K562 (cell line): Measurements from ENCODE around the gene HCN3. TPM values are rescaled to one million over a fixed set of nuclear protein-coding genes. Genes with fewer than 3 reads are reported as not detected.

Experiments
- ATAC-seq: fragments of 200-7000 bp; cut with Tn5 transposase; 3 replicates; pipeline ENCODE4 v1.9.1; 2020; ENCODE audit warnings: moderate library complexity
- BruUV-seq: library from RNA; stranded (reverse); fragments of 400-500 nt; replicated peaks from 2 replicates; lab custom pipeline; 2021; lab: Mats Ljungman, UMichigan
- CTCF ChIA-PET: fragments of 300-600 bp; formaldehyde crosslinking; extraction: SDS; loops from one replicate; lab custom pipeline; 2021; ENCODE audit warnings: low intra/inter-chr PET ratio; lab: Yijun Ruan, JAX
- POLR2A ChIA-PET: fragments of 300-600, 350-650 bp; sonication (Branson Sonifier 250); formaldehyde crosslinking; extraction: SDS; loops from one replicate; lab custom pipeline; 2021; ENCODE audit warnings: antibody characterized with exemption, inconsistent platforms; lab: Yijun Ruan, JAX
- DNase-seq, 4 experiments: peaks; one replicate each; pipeline versions ENCODE4 v3.0.0 to v3.0.0-alpha.2; 2011 to 2018; ENCODE audit warnings: low spot score in 3 of 4, mixed read lengths in 3 of 4; ENCODE audit errors: extremely low read depth in 1 of 4
- FAIRE-seq: peaks from 2 replicates; lab custom pipeline; 2011; peaks lifted over from hg19 to GRCh38; lab: Jason Lieb, UNC
- H2AFZ ChIP-seq: 2 replicates; pipeline ENCODE4 v1.6.0; 2011; ENCODE audit warnings: low read depth, low read length, control low read depth, inconsistent platforms
- H3K27ac ChIP-seq: fragments of 200-600 bp; 3 replicates; pipeline ENCODE4 v1.8.0; 2011; ENCODE audit warnings: low read depth, mild to moderate bottlenecking, control low read depth, inconsistent platforms, low read length, moderate library complexity, mixed read lengths; ENCODE audit errors: extremely low read depth
- H3K27me3 ChIP-seq, 2 experiments: fragments of 300-600 bp in 1 of 2; 2 replicates in 1 of 2; 3 replicates in 1 of 2; pipeline versions ENCODE4 v1.6.0 to v1.8.0; 2011; ENCODE audit warnings: inconsistent platforms in 2 of 2, low read length in 2 of 2, mild to moderate bottlenecking in 1 of 2, mixed read lengths in 1 of 2, moderate library complexity in 1 of 2; ENCODE audit not compliant: control insufficient read depth in 2 of 2, insufficient read depth in 2 of 2
- H3K36me3 ChIP-seq: fragments of 300-600 bp; 3 replicates; pipeline ENCODE4 v1.8.0; 2011; ENCODE audit warnings: mild to moderate bottlenecking, low read length, inconsistent platforms; ENCODE audit not compliant: control insufficient read depth, insufficient read depth
- H3K4me1 ChIP-seq, 2 experiments: fragments of 200-600 bp in 1 of 2; replicated peaks in 1 of 2; 2 replicates in 1 of 2; 3 replicates in 1 of 2; pipeline versions ENCODE4 v1.5.1 to v1.8.0; 2011; ENCODE audit warnings: inconsistent platforms in 2 of 2, low read length in 2 of 2, mild to moderate bottlenecking in 1 of 2, mixed read lengths in 1 of 2, moderate library complexity in 1 of 2; ENCODE audit not compliant: control insufficient read depth in 2 of 2, insufficient read depth in 2 of 2
- H3K4me2 ChIP-seq: 2 replicates; pipeline ENCODE4 v1.6.1; 2011; ENCODE audit warnings: low read length, control low read depth, inconsistent platforms, mixed read lengths; ENCODE audit not compliant: insufficient read depth
- H3K4me3 ChIP-seq: fragments of 200-600 bp; sonication (generic), shearing (Covaris generic); 2 replicates; pipeline ENCODE4 v1.5.1; 2016; ENCODE audit warnings: control low read depth, inconsistent platforms
- H3K79me2 ChIP-seq: fragments of 200-600 bp; 3 replicates; pipeline ENCODE4 v1.8.0; 2011; ENCODE audit warnings: low read length, inconsistent platforms; ENCODE audit not compliant: control insufficient read depth, insufficient read depth
- H3K9ac ChIP-seq, 2 experiments: 2 replicates each; pipeline versions ENCODE4 v1.6.0 to v1.6.1; 2011; ENCODE audit warnings: low read depth in 2 of 2, low read length in 2 of 2, control low read depth in 1 of 2, inconsistent platforms in 1 of 2, mild to moderate bottlenecking in 1 of 2, mixed read lengths in 1 of 2; ENCODE audit not compliant: insufficient read depth in 1 of 2
- H3K9me1 ChIP-seq: one replicate; pipeline ENCODE4 v1.6.0; 2011; ENCODE audit warnings: inconsistent platforms, mild to moderate bottlenecking, low read length, moderate library complexity; ENCODE audit not compliant: control insufficient read depth, insufficient read depth
- H3K9me3 ChIP-seq: replicated peaks from 2 replicates; pipeline ENCODE4 v1.5.1; 2011; ENCODE audit warnings: low read depth, low read length, inconsistent platforms; ENCODE audit not compliant: control insufficient read depth, insufficient read depth
- H4K20me1 ChIP-seq: replicated peaks from 2 replicates; pipeline ENCODE4 v1.6.1; 2011; ENCODE audit warnings: low read length, inconsistent platforms, mixed read lengths; ENCODE audit not compliant: control insufficient read depth, insufficient read depth
- CBFA2T3 ChIP-seq: fragments of 450-650 bp; IDR thresholded peaks from 2 replicates; pipeline ENCODE4 v1.6.1; 2017
- HDAC6 ChIP-seq: IDR thresholded peaks from 2 replicates; pipeline ENCODE4 v1.6.1; 2012; ENCODE audit warnings: low read depth, mild to moderate bottlenecking, control low read depth, inconsistent platforms, low read length, moderate library complexity
- KLF6 ChIP-seq: fragments of 250-450 bp; sonication (Bioruptor Pico); IDR thresholded peaks from 2 replicates; pipeline ENCODE4 v1.4.0; 2020; ENCODE audit warnings: mild to moderate bottlenecking, moderate library complexity, borderline replicate concordance
- POLR2AphosphoS5 ChIP-seq: IDR thresholded peaks from 2 replicates; pipeline ENCODE4 v1.6.1; 2011; ENCODE audit warnings: mild to moderate bottlenecking, low read depth, low read length, moderate library complexity; ENCODE audit not compliant: control insufficient read depth, insufficient read depth
- RNF2 ChIP-seq: sonication (generic); IDR thresholded peaks from 2 replicates; pipeline ENCODE4 v1.6.1; 2016
- SMC3 ChIP-seq: conservative IDR thresholded peaks from 2 replicates; pipeline ENCODE4 v1.6.1; 2011; ENCODE audit warnings: low read depth, low read length, improper control_type of control experiment; ENCODE audit not compliant: insufficient read depth
- SOX6 ChIP-seq: fragments of 450-650 bp; IDR thresholded peaks from 2 replicates; pipeline ENCODE4 v1.6.1; 2014; ENCODE audit warnings: mild to moderate bottlenecking
- USF1 ChIP-seq: sonication (generic); formaldehyde crosslinking; IDR thresholded peaks from 2 replicates; pipeline ENCODE4 v1.9.0; 2022; ENCODE audit warnings: mild to moderate bottlenecking, missing genetic modification reagents
- ZNF77 ChIP-seq: fragments of 250-450 bp; sonication (Bioruptor Pico); IDR thresholded peaks from 2 replicates; pipeline ENCODE4 v1.5.0; 2020
- WGBS: fragments of 100-300 bp; shearing (Covaris generic); methylation state at CpG from one replicate; pipeline ENCODE4 v1.1.6; 2016; ENCODE audit warnings: low coverage, mixed read lengths; ENCODE audit not compliant: insufficient coverage; ENCODE audit errors: missing lambda C conversion rate; 5-methylcytosine and 5-hydroxymethylcytosine counted together
- in situ Hi-C: fragments of 300-500 bp; cut with MboI; formaldehyde crosslinking; loops from 4 replicates; pipeline ENCODE4 v1.15.0; 2018; ENCODE audit warnings: inconsistent platforms, mixed read lengths
- intact Hi-C: fragments of 100-400 bp; cut with micrococcal nuclease; formaldehyde crosslinking; loops from 2 replicates; pipeline ENCODE4 v1.14.2; 2022
- polyA plus RNA-seq, 8 experiments: library from polyadenylated mRNA; depleted of rRNA in 4 of 8; stranded (reverse) in 5 of 8; unstranded in 3 of 8; fragments of >200 nt; fragmentation: Nextera tagmentation in 2 of 8; fragmentation: Illumina TruSeq in 1 of 8; extraction: Ambion mirVana in 2 of 8; extraction: Trizol in 1 of 8; gene quantifications; 2 replicates each; pipeline versions ENCODE4 v1.2.1 to v1.2.3, GENCODE V29; 2011 to 2014; ENCODE audit warnings: inconsistent platforms in 1 of 8, missing spikeins in 1 of 8
- total RNA-seq, 7 experiments: library from RNA; depleted of rRNA in 6 of 7; stranded (reverse); fragments of >200 nt in 6 of 7; fragmentation: Illumina TruSeq in 2 of 7; extraction: Trizol in 2 of 7; gene quantifications; 2 replicates each; pipeline versions ENCODE4 v1.2.1 to v1.2.3, GENCODE V29; 2011 to 2021; ENCODE audit warnings: low replicate concordance in 1 of 7

HCN3 gene
- total and polyA plus RNA-seq, 9 of the 15 experiments (the other 6 are each of a cell fraction or from before 2014, with no cell fraction given) = 0.91 to 9.7 (median 3.9) TPM

GRCh38 chr1:155251566-155251965, 25.7 kb upstream of the HCN3 start:
- H3K9ac ChIP-seq = peak overlapping the region in 1 of 2 experiments; percentile 53; a peak in 2 of 4 replicates
- no peak for TF ChIP-seq CBFA2T3
- no peak for TF ChIP-seq KLF6 (CRISPR knock-in tag)
- TF ChIP-seq POLR2AphosphoS5 = no peak
- no peak for TF ChIP-seq SOX6
- no peak for TF ChIP-seq SMC3
- TF ChIP-seq ZNF77 (CRISPR knock-in tag) = no peak
- no peak for TF ChIP-seq USF1
- TF ChIP-seq RNF2 = no peak
- no peak for TF ChIP-seq HDAC6
- TF ChIP-seq, all 486 proteins: peak for 0
- no TSS peak for BruUV-seq
- H3K36me3 ChIP-seq = peaks cover 36% of the 10 kb centered on the region; the same call in 2 of the 3 replicates
- intact Hi-C loops (loop anchor here (5.0 to 10.0 kb wide), 2 partner anchors 253 to 341 kb away; no protein-coding TSS in a partner anchor), in situ Hi-C loops (loop anchor here (10.0 kb wide), 1 partner anchor 343 kb away; no protein-coding TSS in a partner anchor)
- no peaks in the 10 kb centered on the region for H3K27me3 ChIP-seq
- H3K9me3 ChIP-seq = no peaks in the 10 kb centered on the region
- no peak overlapping the region for H3K27ac ChIP-seq
- H3K4me3 ChIP-seq = no peak overlapping the region
- peaks cover 25 to 55% of the 10 kb centered on the region in 2 experiments for H3K4me1 ChIP-seq
- no peak overlapping the region; the same call in 1 of the 2 replicates for H3K4me2 ChIP-seq
- H4K20me1 ChIP-seq = no peaks in the 10 kb centered on the region
- FAIRE-seq (no peak), DNase-seq (no peak), ATAC-seq (no peak)
- peaks cover 18% of the 10 kb centered on the region for H3K79me2 ChIP-seq
- ChIA-PET CTCF (interaction anchor here (1.4 to 3.5 kb wide), 5 partner anchors 56 to 461 kb away, joined by 6 to 38 read pairs (median 22); partner anchors contain the start of gene FDPS), POLR2A (interaction anchor here (0.6 to 3.4 kb wide), 6 partner anchors 9 to 419 kb away, joined by 3 to 30 read pairs (median 4); partner anchors contain the start of genes FDPS, RUSC1 and SCAMP3)
- H2AFZ ChIP-seq = no peak overlapping the region
- WGBS = 88% methylated on average over 2 of the region's 7 CpGs
- H3K9me1 ChIP-seq = no peaks in the 10 kb centered on the region
